Left forelimb (tissue), 1 donor: ENCODE data around the gene METTL2B.
"Not testable (repeated sequence)": the region's sequence is repeated elsewhere in the genome, so short reads cannot be mapped to it uniquely, and the experiment has no call there.

Experiments used
- DNase-seq: peaks from one replicate; pipeline ENCODE4 v3.0.0-alpha.2; 2018; ENCODE audit warnings: low spot score

METTL2B gene

GRCh38 chr7:128455543-128456254 lies 20.8 kb upstream of the METTL2B start, which contains the start of gene HILPDA:
Gene HILPDA, plus strand, starts transcription at chr7:128455878. Its CDS starts 1,391 bp downstream, at chr7:128457269.
- DNase-seq: peak; percentile 94

GRCh38 chr7:128456255-128456725 lies 20.3 kb upstream of the METTL2B start:
- DNase-seq: no peak

GRCh38 chr7:128457385-128457784 lies 19.2 kb upstream of the METTL2B start:
- DNase-seq: not testable (repeated sequence)

GRCh38 chr7:128458956-128459355 lies 17.6 kb upstream of the METTL2B start:
- DNase-seq: no peak

- DNase-seq: no peak
These were observed 17.1 kb upstream of the METTL2B start for GRCh38 chr7:128459394-128459878.

GRCh38 chr7:128462460-128462859 lies 14.1 kb upstream of the METTL2B start:
- DNase-seq: no peak

GRCh38 chr7:128463345-128463744 lies 13.2 kb upstream of the METTL2B start:
- not testable (repeated sequence) for DNase-seq

- not testable (repeated sequence) for DNase-seq
These were observed 12.6 kb upstream of the METTL2B start for GRCh38 chr7:128463933-128464332.

- not testable (repeated sequence) for DNase-seq
These were observed 9.7 kb upstream of the METTL2B start for GRCh38 chr7:128466871-128467270.

GRCh38 chr7:128477336-128477690 lies 765 bp downstream of the METTL2B start:
- not testable (repeated sequence) for DNase-seq

- not testable (repeated sequence) for DNase-seq
These were observed 2.5 kb downstream of the METTL2B start for GRCh38 chr7:128479082-128479481.

- not testable (repeated sequence) for DNase-seq
These were observed 11.6 kb downstream of the METTL2B start for GRCh38 chr7:128488134-128488533.

- no peak for DNase-seq
These were observed 20.9 kb downstream of the METTL2B start for GRCh38 chr7:128497405-128497804.

- not testable (repeated sequence) for DNase-seq
These were observed 28.9 kb downstream of the METTL2B start for GRCh38 chr7:128505416-128505815.

GRCh38 chr7:128506819-128507218 lies 30.3 kb downstream of the METTL2B start:
- not testable (repeated sequence) for DNase-seq

- DNase-seq: not testable (repeated sequence)
These were observed 30.9 kb downstream of the METTL2B start for GRCh38 chr7:128507321-128507993.

GRCh38 chr7:128511692-128512091 lies 35.1 kb downstream of the METTL2B start:
- not testable (repeated sequence) for DNase-seq

- DNase-seq: not testable (repeated sequence)
These were observed 38.7 kb downstream of the METTL2B start for GRCh38 chr7:128515232-128515631.

GRCh38 chr7:128517023-128517422 lies 40.5 kb downstream of the METTL2B start:
- not testable (repeated sequence) for DNase-seq

GRCh38 chr7:128523226-128523931 lies 46.8 kb downstream of the METTL2B start:
- not testable (repeated sequence) for DNase-seq

GRCh38 chr7:128523932-128524524 lies 47.5 kb downstream of the METTL2B start:
- not testable (repeated sequence) for DNase-seq

GRCh38 chr7:128525584-128525983 lies 49.0 kb downstream of the METTL2B start:
- DNase-seq: not testable (repeated sequence)
